GM12878 (cell line): Measurements from ENCODE around the gene DNAJB4. TPM values are rescaled to one million over a fixed set of nuclear protein-coding genes. Genes with fewer than 3 reads are reported as not detected.

Experiments
- CBX3 ChIP-seq: fragments of 200-600 bp; sonication (generic); IDR thresholded peaks from 2 replicates; pipeline ENCODE4 v1.6.1; 2016; ENCODE audit warnings: low read depth, borderline replicate concordance
- E2F4 ChIP-seq: IDR thresholded peaks from 2 replicates; pipeline ENCODE4 v1.6.1; 2012; ENCODE audit warnings: low read depth, low read length, improper control_type of control experiment
- EZH2 ChIP-seq: IDR thresholded peaks from 2 replicates; pipeline ENCODE4 v1.6.1; 2012; ENCODE audit warnings: low read depth, mild to moderate bottlenecking, control low read depth, inconsistent platforms, low read length, borderline replicate concordance; ENCODE audit not compliant: control insufficient read depth
- HSF1 ChIP-seq: fragments of 150-350 bp; IDR thresholded peaks from 2 replicates; pipeline ENCODE4 v1.6.1; 2014; ENCODE audit warnings: mild to moderate bottlenecking, low read depth, low read length
- MTA2 ChIP-seq: fragments of 450-650 bp; IDR thresholded peaks from 2 replicates; pipeline ENCODE4 v1.6.1; 2016; ENCODE audit warnings: low read depth, mild to moderate bottlenecking, moderate library complexity
- NKRF ChIP-seq: fragments of 450-650 bp; conservative IDR thresholded peaks from 2 replicates; pipeline ENCODE4 v1.6.1; 2017; ENCODE audit warnings: mild to moderate bottlenecking, moderate library complexity
- NR2C1 ChIP-seq: fragments of 450-650 bp; IDR thresholded peaks from 2 replicates; pipeline ENCODE4 v1.6.1; 2017; ENCODE audit warnings: antibody characterized with exemption, mild to moderate bottlenecking, moderate library complexity
- RAD21 ChIP-seq: IDR thresholded peaks from 2 replicates; pipeline ENCODE4 v1.6.1; 2011; ENCODE audit warnings: mild to moderate bottlenecking, low read depth, low read length, moderate library complexity; ENCODE audit not compliant: insufficient read depth
- RB1 ChIP-seq: fragments of 450-650 bp; formaldehyde crosslinking; IDR thresholded peaks from 2 replicates; pipeline ENCODE4 v1.6.1; 2017; ENCODE audit warnings: mild to moderate bottlenecking, borderline replicate concordance
- SKIL ChIP-seq: fragments of 450-650 bp; IDR thresholded peaks from 2 replicates; pipeline ENCODE4 v1.6.1; 2017; ENCODE audit warnings: mild to moderate bottlenecking, low read depth, inconsistent platforms; ENCODE audit not compliant: poor library complexity, severe bottlenecking
- ZBED1 ChIP-seq: IDR thresholded peaks from 2 replicates; pipeline ENCODE4 v1.6.1; 2016; ENCODE audit warnings: borderline replicate concordance
- ZNF622 ChIP-seq: fragments of 450-650 bp; IDR thresholded peaks from 2 replicates; pipeline ENCODE4 v1.6.1; 2017; ENCODE audit warnings: mild to moderate bottlenecking, inconsistent platforms
- ZNF687 ChIP-seq: fragments of 450-650 bp; IDR thresholded peaks from 2 replicates; pipeline ENCODE4 v1.6.1; 2017; ENCODE audit warnings: mild to moderate bottlenecking, moderate library complexity
- ZZZ3 ChIP-seq: IDR thresholded peaks from 2 replicates; pipeline ENCODE4 v1.6.1; 2011; ENCODE audit warnings: low read depth; ENCODE audit not compliant: control insufficient read depth, insufficient read length
- polyA plus RNA-seq, 11 experiments: library from polyadenylated mRNA; depleted of rRNA in 4 of 11; unstranded in 6 of 11; stranded (reverse) in 5 of 11; fragments of >200 nt; fragmentation: Nextera tagmentation in 4 of 11; fragmentation: Illumina TruSeq in 1 of 11; extraction: Ambion mirVana in 4 of 11; extraction: Trizol in 1 of 11; gene quantifications; 1 replicate in 1 of 11; 2 replicates in 10 of 11; pipeline versions ENCODE4 v1.2.1 to v1.2.3, GENCODE V29; 2011 to 2016; ENCODE audit warnings: inconsistent platforms in 2 of 11, missing spikeins in 2 of 11, low read depth in 1 of 11
- total RNA-seq, 4 experiments: library from RNA; depleted of rRNA in 3 of 4; stranded (reverse); fragments of >200 nt in 3 of 4; fragmentation: Illumina TruSeq in 1 of 4; extraction: Trizol in 1 of 4; gene quantifications; 2 replicates each; pipeline versions ENCODE4 v1.2.1 to v1.2.3, GENCODE V29; 2013 to 2021

Gene DNAJB4
- total and polyA plus RNA-seq, 10 of the 15 experiments (the other 5 are each of a cell fraction or from before 2014, with no cell fraction given), result 3.8 to 10.5 (median 6.6) TPM

- no peak for TF ChIP-seq ZNF687
- TF ChIP-seq ZBED1, result no peak
- no peak for TF ChIP-seq NKRF
- no peak for TF ChIP-seq E2F4
- TF ChIP-seq SKIL, result no peak
- no peak for TF ChIP-seq NR2C1
- TF ChIP-seq ZNF622, result no peak
- no peak for TF ChIP-seq RAD21
- TF ChIP-seq HSF1, result no peak
- no peak for TF ChIP-seq ZZZ3
- TF ChIP-seq CBX3, result no peak
- TF ChIP-seq RB1, result no peak
- no peak for TF ChIP-seq MTA2
- no peak for TF ChIP-seq EZH2
Observed at GRCh38 chr1:78036450-78036849, 31.7 kb downstream of the DNAJB4 start (continued).
